Ramos (cell line): ENCODE data around the gene COL4A6.
"Not testable (repeated sequence)": the region's sequence is repeated elsewhere in the genome, so short reads cannot be mapped to it uniquely, and the experiment has no call there.

Experiments
- in situ Hi-C: fragments of 300-500 bp; cut with MboI; formaldehyde crosslinking; loops from one replicate; pipeline ENCODE4 v1.14.3; 2022; ENCODE audit warnings: low sequenced_read_pairs; ENCODE audit not compliant: unreplicated experiment

The COL4A6 gene

GRCh38 chrX:108438110-108438623 lies at the start of gene COL4A6:
Gene COL4A6, minus strand, starts transcription at chrX:108438422. Its CDS starts 226 bp downstream, at chrX:108438196.
- in situ Hi-C loops: no loop called here

- in situ Hi-C loops: no loop called here
These were observed 47.7 kb upstream of the COL4A6 start for GRCh38 chrX:108485960-108486359.

- in situ Hi-C loops: no loop called here
These were observed 46.0 kb upstream of the COL4A6 start for GRCh38 chrX:108484251-108484650.

DNA sequence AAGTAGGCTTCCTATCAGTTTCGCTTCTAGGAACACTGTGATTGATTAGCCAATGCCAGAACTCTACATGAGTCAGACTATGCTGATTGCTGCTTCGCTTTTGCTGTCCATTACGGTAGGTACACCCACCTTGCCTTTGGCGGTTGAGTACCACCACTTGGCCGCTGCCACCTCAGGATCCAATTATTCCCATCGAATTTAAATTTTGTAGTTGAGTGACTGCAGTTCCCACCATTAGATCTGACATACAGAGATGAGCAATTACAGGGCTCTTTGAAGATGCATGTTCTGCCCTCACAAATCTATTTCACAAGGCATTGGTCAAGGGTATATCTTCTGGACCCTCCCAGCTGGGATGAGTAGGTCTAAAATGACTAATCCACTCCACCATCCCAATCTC lies 43.3 kb upstream of the COL4A6 start:
- in situ Hi-C loops: not testable (repeated sequence)

GRCh38 chrX:108473979-108474378 lies 35.8 kb upstream of the COL4A6 start:
- in situ Hi-C loops: no loop called here

DNA sequence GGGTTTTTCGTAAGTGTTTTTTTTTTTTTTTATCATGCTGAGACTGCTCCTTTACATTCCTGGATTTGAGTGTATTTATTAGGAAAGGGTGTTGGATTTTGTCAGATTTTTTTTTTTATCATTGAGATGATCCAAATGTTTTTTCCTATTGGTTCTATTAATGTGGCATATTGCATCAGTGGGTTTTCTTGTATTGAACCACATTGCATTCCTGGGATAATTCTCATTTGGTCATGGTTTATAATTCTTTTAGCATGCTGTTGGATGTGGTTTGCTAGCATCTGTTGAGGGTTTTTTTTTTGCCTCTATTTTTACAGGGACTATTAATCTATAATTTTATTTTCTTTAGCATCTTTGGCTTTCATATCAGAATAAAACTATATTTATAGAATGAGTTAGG lies 30.3 kb upstream of the COL4A6 start:
- in situ Hi-C loops: no loop called here

- in situ Hi-C loops: no loop called here
These were observed 26.4 kb upstream of the COL4A6 start for GRCh38 chrX:108464604-108465003.

DNA sequence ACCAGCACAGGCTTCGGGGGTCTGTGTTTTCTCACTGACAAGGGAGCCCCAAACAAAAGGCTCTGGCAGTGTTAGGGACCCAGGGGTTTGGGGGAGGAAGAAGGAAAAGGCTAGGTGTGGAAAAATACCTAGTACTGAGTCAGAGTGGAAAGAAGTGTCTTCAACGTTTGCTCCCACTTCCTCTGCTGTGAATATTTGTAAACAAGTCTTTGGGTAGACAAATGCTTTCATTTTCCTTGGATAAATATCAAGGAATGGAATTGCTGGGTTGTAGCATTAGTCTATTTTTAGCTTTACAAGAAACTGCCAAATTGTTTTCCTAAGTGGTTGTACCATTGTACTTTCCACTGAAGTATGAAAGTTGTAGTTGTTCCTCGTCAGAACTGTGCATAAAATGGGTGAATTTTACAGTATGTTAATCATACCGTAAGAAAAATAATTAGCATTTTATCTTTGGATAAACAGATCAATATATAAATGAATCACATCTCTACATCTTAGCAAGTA lies 18.8 kb upstream of the COL4A6 start:
- in situ Hi-C loops: no loop called here

DNA sequence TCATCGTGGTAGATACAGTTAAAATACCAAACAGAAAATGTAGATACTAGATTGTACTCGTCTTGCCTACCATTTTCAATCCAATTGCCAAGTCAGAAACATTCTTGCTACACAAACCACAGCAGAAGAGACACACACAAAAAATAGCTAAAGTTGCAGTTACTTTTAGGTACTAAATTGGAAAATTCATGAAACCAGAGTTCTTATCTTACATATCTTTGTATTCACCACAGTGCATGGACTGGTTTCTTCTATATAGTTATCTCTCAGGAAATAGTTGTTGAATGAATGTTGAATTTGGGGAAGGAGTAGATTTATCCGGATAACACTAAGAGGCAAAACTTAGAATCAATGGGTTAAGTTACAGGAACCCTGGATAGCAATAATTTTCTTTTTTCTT lies 15.6 kb upstream of the COL4A6 start:
- in situ Hi-C loops: no loop called here

DNA sequence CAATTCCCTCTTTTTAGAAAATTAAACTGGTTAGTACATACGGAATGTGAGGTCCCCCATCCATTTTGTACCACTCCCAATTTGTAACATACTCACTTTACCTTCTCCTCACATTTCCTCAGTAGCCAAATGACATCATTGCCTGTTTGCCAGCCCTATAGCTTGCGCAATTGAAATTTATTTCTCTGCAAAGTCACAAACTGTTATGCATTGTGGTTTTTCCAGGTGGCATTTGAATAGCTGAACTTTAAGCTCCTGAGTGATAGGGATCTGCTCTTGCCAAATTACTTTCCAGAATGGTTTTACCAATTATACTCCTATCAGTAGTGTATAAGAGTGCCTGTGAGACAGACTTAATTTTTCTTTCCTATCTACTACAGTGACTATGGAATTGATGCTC lies 9.1 kb upstream of the COL4A6 start:
- in situ Hi-C loops: no loop called here

DNA sequence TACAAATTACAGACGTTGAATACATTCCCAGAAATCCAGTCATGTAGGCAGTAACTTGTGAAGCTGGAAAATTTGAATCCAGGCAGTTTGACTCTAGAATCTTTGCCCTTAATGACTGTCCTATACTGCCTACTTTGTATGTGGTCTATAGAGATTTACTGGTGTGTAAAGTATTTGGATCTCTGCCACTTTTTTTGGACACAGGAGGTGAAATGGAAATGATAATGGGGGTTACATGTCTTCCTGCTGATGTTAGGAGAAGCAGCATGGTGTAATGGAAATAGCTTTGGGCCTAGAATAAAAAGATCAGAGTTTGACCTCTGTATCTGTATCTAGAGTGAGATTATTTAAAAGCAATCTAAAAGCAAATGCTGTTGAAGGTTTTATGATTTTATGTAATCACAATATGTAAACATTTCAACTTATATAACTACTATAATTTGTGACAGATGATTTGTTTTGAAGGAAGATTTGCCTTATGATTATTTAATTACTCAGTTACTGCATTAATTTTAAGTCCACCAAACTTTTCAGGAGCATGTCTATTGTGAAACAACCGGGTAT lies 4.8 kb upstream of the COL4A6 start:
- in situ Hi-C loops: no loop called here

GRCh38 chrX:108439961-108440696 lies 1.9 kb upstream of the COL4A6 start:
- in situ Hi-C loops: no loop called here

DNA sequence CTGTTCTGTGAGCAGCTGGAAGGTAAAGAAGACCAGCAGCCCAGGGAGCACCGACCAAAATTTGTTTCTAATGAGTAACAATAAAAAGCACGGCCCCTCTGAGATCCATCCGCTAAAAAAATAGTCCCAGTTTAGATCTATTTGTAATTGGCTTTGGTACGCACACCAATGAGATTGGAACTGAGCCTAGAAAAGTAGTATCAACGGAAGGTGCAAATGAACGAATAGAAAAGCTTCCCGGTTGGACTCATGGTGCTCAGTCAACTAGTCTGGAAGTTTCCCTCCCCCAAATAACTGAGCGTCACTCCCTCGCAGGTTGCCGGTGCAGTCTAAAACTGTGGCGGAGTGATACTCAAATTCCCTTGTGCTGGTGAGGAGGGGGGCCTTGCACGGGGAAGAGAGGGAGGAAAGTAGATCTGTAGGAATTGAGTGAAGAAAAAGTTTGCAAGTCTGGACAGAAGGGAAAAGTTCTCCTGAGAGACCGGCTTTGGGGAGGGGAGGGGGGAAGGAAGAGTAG lies 1.3 kb upstream of the COL4A6 start, which contains the start of gene COL4A5:
TSS of gene COL4A5 (plus strand) at position 413 of the 517 bp plus-strand sequence. CDS start 288 bp downstream, outside the sequence.
- in situ Hi-C loops: no loop called here

GRCh38 chrX:108437349-108438109 lies 693 bp downstream of the COL4A6 start:
- in situ Hi-C loops: no loop called here

DNA sequence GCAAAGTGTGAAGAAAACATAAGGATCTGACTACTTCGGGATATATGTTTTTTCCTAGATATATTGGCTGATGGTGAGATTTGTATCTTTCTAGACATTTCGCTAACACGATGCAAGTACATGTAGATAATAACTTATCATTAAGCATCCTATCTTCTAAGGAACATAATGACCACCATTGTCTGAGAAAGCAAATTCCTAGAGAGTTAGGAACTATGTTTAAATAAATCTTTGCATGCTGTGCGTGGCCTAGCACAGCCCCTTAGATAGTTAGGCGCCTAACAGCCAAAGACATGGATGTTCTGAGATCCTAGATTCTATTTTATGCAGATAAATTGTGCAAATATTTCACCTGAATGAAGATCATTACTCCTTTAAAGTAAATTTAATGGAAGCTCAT lies 3.0 kb downstream of the COL4A6 start:
- in situ Hi-C loops: no loop called here

GRCh38 chrX:108426262-108426661 lies 12.0 kb downstream of the COL4A6 start:
- in situ Hi-C loops: no loop called here

DNA sequence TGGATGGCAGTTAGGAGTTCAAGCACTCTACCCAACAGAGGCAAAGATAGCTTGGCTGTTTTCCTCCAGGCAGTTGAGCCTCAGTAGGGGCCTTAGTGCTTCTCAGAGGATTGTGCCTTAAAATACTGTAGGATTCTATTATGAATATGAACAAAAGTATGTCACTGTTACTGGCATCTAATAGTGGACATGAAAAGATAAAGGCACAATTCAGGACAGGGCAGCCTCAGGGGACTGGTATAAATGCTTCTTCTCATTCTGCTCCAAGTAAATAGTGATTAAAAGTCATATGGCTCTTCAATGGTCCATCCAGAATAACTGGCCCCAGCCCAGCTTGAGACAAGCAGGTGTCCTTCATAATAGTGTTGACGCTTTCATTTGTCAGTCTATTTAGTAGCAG lies 17.7 kb downstream of the COL4A6 start:
- in situ Hi-C loops: no loop called here

DNA sequence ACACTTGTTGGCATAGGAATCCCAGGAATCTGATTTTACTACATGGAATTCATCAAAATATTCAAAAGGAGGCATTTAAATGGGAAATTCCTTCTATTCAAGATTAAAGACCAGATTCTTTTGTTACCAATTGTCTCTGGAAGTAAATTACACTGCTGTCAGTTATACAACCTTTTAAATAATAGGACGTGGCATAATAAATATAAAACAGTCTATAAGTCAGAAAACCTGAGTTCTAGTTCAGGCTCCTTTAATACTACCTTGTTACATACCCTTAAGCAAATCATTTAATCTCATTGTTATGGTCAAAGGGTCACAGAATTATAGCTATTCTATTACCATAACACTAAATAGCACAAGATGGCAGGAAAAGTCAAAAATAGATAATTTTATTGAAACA lies 18.8 kb downstream of the COL4A6 start:
- in situ Hi-C loops: no loop called here

- in situ Hi-C loops: no loop called here
These were observed 21.0 kb downstream of the COL4A6 start for GRCh38 chrX:108417257-108417656.

GRCh38 chrX:108415891-108416290 lies 22.3 kb downstream of the COL4A6 start:
- in situ Hi-C loops: no loop called here

DNA sequence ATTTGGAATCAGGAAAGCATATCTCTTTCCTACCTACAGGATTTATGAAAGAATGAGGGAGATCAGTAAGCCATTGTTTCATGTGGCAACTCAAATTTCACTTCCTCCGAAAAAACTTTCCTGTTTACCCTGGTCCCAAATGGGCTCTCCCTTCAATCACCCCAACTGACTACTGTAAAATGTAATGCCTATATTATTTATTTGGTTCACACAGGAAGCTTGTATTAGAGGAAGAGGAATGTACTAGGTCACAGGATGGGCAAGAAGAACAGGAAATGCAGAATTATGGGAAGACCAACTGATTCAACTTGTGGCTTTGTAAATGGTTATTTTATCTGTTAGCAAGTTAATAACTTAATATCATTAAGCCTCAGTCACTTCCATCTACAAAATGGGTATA lies 23.1 kb downstream of the COL4A6 start:
- in situ Hi-C loops: no loop called here
